HG03045 (cell line): ENCODE measurements around the gene PLXNC1.

Source experiments
- ATAC-seq: cut with Tn5 transposase; IDR thresholded peaks from one replicate; pipeline ENCODE4 v1.9.1; 2021; ENCODE audit warnings: mild to moderate bottlenecking, moderate library complexity; ENCODE audit not compliant: unreplicated experiment

Gene PLXNC1

GRCh38 chr12:94147991-94148738, at the start of gene PLXNC1:
Gene PLXNC1 (plus strand): TSS chr12:94148577. CDS start chr12:94148972, 395 bp downstream.
- ATAC-seq: peak; percentile 47

GRCh38 chr12:94099191-94099590, 49.2 kb upstream of the PLXNC1 start:
- no peak for ATAC-seq

GRCh38 chr12:94099632-94100031, 48.7 kb upstream of the PLXNC1 start:
- ATAC-seq: no peak

- ATAC-seq: no peak
These were observed 48.2 kb upstream of the PLXNC1 start for GRCh38 chr12:94100211-94100627.

GRCh38 chr12:94100990-94101737, 47.2 kb upstream of the PLXNC1 start:
- peak; percentile 64 for ATAC-seq

- ATAC-seq: peak; percentile 86
These were observed 46.4 kb upstream of the PLXNC1 start for GRCh38 chr12:94101738-94102660.

DNA sequence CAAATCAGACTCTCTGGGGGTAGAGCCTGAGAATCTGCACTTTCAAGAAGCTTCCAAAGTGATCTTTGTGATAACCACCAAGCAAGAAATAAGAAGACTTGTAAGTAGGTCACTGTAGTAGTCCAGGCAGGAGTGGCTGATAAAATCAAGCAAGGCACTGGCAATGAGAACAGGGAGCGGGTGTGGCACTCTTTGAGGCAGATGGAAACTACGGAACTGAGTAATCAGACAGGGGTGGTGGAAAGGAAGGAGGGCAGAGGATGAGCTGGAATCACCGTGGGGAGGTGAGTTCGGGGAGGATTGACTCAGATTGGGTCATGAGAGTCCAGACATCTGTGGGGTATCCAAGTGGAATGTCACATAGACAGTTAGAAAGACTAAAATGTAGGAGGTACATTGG, 44.4 kb upstream of the PLXNC1 start:
- no peak for ATAC-seq

GRCh38 chr12:94107910-94108309, 40.5 kb upstream of the PLXNC1 start:
- ATAC-seq: no peak

DNA sequence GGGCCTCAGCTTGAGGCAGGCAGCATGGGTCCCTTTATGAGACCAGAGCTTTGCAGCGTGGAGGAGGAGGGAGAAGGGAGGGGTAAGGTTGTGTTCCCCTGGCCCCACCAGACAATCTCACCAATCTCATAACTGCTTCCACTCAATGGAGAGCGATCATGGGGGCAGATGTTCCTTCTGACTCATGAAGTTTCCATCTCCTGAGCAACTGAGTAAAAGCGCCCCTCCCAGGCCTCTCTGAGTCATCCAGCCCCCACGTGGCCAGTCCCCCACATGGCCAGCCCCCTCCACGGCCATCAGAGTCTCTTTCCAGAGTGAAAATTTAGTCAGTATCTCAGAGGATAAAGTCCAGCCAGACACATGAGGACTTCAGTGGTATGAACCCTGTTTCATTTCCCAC, 39.2 kb upstream of the PLXNC1 start:
- no peak for ATAC-seq

GRCh38 chr12:94110258-94110657, 38.1 kb upstream of the PLXNC1 start:
- ATAC-seq: no peak

- ATAC-seq: no peak
These were observed 37.1 kb upstream of the PLXNC1 start for GRCh38 chr12:94111302-94111701.

GRCh38 chr12:94112121-94112520, 36.3 kb upstream of the PLXNC1 start:
- ATAC-seq: no peak

DNA sequence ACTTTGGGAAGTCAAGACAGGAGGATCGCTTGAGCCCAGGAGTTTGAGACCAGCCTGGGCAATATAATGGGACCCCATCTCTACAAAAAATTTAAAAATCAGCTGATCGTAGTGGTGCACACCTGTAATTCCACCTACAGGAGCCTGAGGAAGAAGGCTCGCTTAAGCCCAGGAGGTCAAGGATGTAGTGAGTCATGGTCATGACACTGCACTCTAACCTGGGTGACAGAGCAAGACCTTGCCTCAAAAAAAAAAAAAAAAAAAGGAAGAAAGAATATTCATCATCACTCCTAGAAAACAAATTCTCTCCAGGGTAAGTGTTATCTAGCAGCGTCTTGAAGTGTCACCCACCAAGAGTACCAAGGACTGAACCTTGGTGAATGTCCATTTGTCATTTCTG, 34.2 kb upstream of the PLXNC1 start:
- ATAC-seq: no peak

DNA sequence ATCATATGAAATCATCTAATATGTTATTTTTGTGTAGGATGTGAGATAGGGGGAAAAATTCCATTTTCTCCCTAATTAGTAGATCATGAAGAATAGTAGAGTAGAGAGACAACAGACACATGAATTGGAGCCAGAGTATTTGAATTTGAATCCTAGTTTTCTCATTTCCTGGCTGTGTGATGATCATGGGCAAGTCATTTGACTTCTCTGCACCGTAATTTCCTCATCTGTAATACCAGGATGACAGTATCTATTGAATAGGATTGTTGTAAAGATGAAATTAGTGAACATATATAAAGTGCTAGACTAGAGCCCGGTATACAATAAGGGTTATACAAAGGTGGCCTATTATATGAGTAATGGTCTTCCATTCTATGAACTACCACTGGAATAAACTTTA, 32.2 kb upstream of the PLXNC1 start:
- ATAC-seq: no peak

DNA sequence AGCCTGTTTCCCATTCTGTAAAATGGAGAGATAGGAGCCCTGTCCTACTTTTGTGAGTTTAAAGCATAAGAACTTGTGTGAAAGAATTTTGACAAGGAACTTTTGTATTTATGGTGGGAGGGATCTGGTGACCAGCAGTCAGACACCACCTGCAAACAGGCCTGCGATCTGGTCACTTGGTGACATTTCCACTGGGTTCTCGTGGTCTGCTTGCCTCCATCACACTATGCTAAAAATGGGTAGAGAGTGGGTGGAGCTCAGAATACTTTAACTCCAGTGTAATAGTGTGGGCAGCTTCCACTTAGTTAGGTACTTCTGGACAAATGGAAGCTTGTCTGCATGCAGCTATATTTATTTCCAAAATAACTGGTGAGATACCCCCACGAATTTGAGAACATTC, 26.5 kb upstream of the PLXNC1 start:
- ATAC-seq: no peak

DNA sequence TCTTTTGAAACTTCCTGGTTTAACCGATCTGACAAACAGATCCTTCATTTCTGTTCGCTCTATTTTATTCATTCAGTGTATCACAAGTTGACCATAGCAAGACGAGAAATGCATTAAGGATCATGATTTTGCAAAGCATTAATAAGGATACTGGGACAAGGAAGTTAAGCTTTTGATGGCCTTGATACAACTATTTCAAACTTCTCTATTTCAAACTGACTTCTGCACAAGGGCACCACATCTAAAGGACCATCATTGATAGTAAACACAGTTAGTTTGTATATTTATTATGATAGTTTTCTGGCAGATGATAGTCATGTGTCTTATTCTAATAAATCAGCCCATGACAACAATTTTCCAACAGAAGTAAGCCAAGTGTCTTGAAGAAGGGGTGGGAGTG, 25.8 kb upstream of the PLXNC1 start:
- no peak for ATAC-seq

DNA sequence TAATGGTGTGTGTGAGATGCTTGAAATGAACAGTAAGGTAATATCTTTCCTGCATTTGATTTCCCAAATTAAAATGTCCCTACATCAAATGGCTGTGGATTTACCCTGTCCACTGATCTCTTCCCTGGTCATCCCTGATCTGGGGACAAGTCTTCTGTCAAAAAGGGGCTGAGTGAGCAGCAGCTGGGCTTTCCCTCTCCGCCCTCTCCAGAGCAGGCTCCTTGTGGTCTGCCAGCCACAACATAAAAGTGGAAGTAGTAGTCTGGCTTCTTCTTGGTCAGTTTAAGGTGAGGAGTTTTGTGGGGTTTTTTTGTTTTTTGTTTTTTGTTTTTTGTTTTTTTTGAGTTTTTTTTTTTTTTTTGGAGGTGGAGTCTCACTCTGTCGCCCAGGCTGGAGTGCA, 25.2 kb upstream of the PLXNC1 start:
- ATAC-seq: no peak

DNA sequence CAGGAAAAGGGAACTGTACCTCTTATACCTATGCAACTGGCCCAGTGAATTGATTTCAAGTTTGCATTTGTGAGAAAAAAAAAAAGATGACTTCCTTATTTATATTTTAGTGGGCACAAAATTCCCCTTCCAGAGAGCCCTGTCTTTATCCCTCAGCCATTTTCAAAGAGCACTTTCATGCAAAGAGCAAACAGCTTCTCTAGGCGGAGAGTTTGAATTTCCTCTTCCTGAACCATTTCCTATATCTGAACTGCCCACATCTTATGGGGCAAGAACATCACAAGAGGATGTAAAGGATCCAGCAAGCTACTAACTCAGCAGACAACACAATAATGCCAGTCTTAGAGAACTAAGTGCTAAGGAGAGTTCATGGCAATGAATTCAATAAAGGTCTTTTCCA, 22.3 kb upstream of the PLXNC1 start:
- no peak for ATAC-seq

- ATAC-seq: no peak
These were observed 20.9 kb upstream of the PLXNC1 start for GRCh38 chr12:94127239-94128131.

GRCh38 chr12:94128280-94128679, 20.1 kb upstream of the PLXNC1 start:
- ATAC-seq: no peak
